SK-N-SH treated with all-trans-retinoic acid at 6 μM for 48 hours (cell line): ENCODE data around the gene CHMP2A.

Experiments used
- ARNTL ChIP-seq: fragments of 450-650 bp; formaldehyde crosslinking; IDR thresholded peaks from 2 replicates; pipeline ENCODE4 v1.5.0; 2020; ENCODE audit warnings: low read depth, mild to moderate bottlenecking, moderate library complexity, borderline replicate concordance
- BACH2 ChIP-seq: fragments of 250-450 bp; sonication (Bioruptor Pico); IDR thresholded peaks from 2 replicates; pipeline ENCODE4 v1.9.0; 2021; ENCODE audit warnings: mild to moderate bottlenecking, borderline replicate concordance
- CREB5 ChIP-seq: fragments of 250-450 bp; sonication (Bioruptor Pico); IDR thresholded peaks from 2 replicates; pipeline ENCODE4 v1.5.1; 2020; ENCODE audit warnings: low read depth, mild to moderate bottlenecking, moderate library complexity
- CSDC2 ChIP-seq: fragments of 250-450 bp; sonication (Bioruptor Pico); IDR thresholded peaks from 2 replicates; pipeline ENCODE4 v1.5.0; 2020; ENCODE audit warnings: mild to moderate bottlenecking, moderate library complexity
- CSRNP3 ChIP-seq: fragments of 250-450 bp; sonication (Bioruptor Pico); IDR thresholded peaks from 2 replicates; pipeline ENCODE4 v1.5.1; 2021; ENCODE audit warnings: mild to moderate bottlenecking, moderate library complexity
- ESRRG ChIP-seq: fragments of 250-450 bp; sonication (Bioruptor Pico); IDR thresholded peaks from 2 replicates; pipeline ENCODE4 v1.6.1; 2021; ENCODE audit warnings: mild to moderate bottlenecking
- GLIS3 ChIP-seq: fragments of 250-450 bp; sonication (Bioruptor Pico); IDR thresholded peaks from 2 replicates; pipeline ENCODE4 v1.5.0; 2020; ENCODE audit warnings: mild to moderate bottlenecking, moderate library complexity
- TCF4 ChIP-seq: fragments of 250-450 bp; sonication (Bioruptor Pico); IDR thresholded peaks from 2 replicates; pipeline ENCODE4 v1.8.0; 2021; ENCODE audit warnings: mild to moderate bottlenecking, moderate library complexity, borderline replicate concordance
- ZC3H10 ChIP-seq: fragments of 250-450 bp; sonication (Bioruptor Pico); IDR thresholded peaks from 2 replicates; pipeline ENCODE4 v1.5.1; 2021; ENCODE audit warnings: mild to moderate bottlenecking, moderate library complexity
- ZNF565 ChIP-seq: fragments of 450-650 bp; formaldehyde crosslinking; conservative IDR thresholded peaks from 2 replicates; pipeline ENCODE4 v1.5.0; 2020; ENCODE audit warnings: low read depth, mild to moderate bottlenecking, moderate library complexity
- TF ChIP-seq, protein P1 (sequence below): fragments of 250-450 bp; sonication (Bioruptor Pico); IDR thresholded peaks from 2 replicates; pipeline ENCODE4 v1.8.0; 2020; ENCODE audit warnings: mild to moderate bottlenecking, moderate library complexity, borderline replicate concordance

- TF ChIP-seq BACH2 (CRISPR knock-in tag) (no peak), ARNTL (CRISPR knock-in tag) (no peak), CSRNP3 (CRISPR knock-in tag) (no peak), ZC3H10 (CRISPR knock-in tag) (no peak), CREB5 (CRISPR knock-in tag) (no peak), CSDC2 (CRISPR knock-in tag) (no peak), GLIS3 (CRISPR knock-in tag) (no peak), ESRRG (CRISPR knock-in tag) (no peak), ZNF565 (no peak), TCF4 (CRISPR knock-in tag) (no peak)
- TF ChIP-seq, protein P1, sequence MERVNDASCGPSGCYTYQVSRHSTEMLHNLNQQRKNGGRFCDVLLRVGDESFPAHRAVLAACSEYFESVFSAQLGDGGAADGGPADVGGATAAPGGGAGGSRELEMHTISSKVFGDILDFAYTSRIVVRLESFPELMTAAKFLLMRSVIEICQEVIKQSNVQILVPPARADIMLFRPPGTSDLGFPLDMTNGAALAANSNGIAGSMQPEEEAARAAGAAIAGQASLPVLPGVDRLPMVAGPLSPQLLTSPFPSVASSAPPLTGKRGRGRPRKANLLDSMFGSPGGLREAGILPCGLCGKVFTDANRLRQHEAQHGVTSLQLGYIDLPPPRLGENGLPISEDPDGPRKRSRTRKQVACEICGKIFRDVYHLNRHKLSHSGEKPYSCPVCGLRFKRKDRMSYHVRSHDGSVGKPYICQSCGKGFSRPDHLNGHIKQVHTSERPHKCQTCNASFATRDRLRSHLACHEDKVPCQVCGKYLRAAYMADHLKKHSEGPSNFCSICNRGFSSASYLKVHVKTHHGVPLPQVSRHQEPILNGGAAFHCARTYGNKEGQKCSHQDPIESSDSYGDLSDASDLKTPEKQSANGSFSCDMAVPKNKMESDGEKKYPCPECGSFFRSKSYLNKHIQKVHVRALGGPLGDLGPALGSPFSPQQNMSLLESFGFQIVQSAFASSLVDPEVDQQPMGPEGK (CRISPR knock-in tag): no peak
Observed at GRCh38 chr19:58573658-58574164, 18.8 kb upstream of the CHMP2A start.
